Nephron progenitor cell (in vitro differentiated cells): Measurements from ENCODE around the gene ESRRB.
A peak's percentile ranks its signal among the peaks of the same experiment; 100 is the strongest.

Source experiments
- DNase-seq: peaks from one replicate; pipeline ENCODE4 v3.0.0; 2021
- H3K27ac Mint-ChIP-seq: 2 replicates; pipeline ENCODE4 v1.8.0; 2021; ENCODE audit warnings: mild to moderate bottlenecking, moderate library complexity, mixed read lengths
- H3K27me3 Mint-ChIP-seq: 2 replicates; pipeline ENCODE4 v1.8.0; 2021; ENCODE audit warnings: mild to moderate bottlenecking, low read depth, mixed read lengths; ENCODE audit not compliant: poor library complexity
- H3K36me3 Mint-ChIP-seq: 2 replicates; pipeline ENCODE4 v1.8.0; 2021; ENCODE audit warnings: low read depth, mixed read lengths
- H3K4me1 Mint-ChIP-seq: 2 replicates; pipeline ENCODE4 v1.8.0; 2021; ENCODE audit warnings: mixed read lengths
- H3K4me3 Mint-ChIP-seq: 2 replicates; pipeline ENCODE4 v1.8.0; 2021; ENCODE audit warnings: mild to moderate bottlenecking, moderate library complexity, mixed read lengths
- H3K9me3 Mint-ChIP-seq: 2 replicates; pipeline ENCODE4 v1.8.0; 2021; ENCODE audit warnings: mild to moderate bottlenecking, moderate library complexity, mixed read lengths
- CTCF ChIP-seq: fragments of 200-600 bp; sonication (generic); IDR thresholded peaks from 2 replicates; pipeline ENCODE4 v1.5.0; 2021; ENCODE audit warnings: antibody characterized with exemption

ESRRB gene

GRCh38 chr14:76490735-76491134 lies 114.8 kb downstream of the ESRRB start:
- no peaks in the 10 kb centered on the region for H3K36me3 Mint-ChIP-seq
- peaks cover 43% of the 10 kb centered on the region for H3K27me3 Mint-ChIP-seq
- H3K27ac Mint-ChIP-seq = no peak overlapping the region
- H3K9me3 Mint-ChIP-seq = no peaks in the 10 kb centered on the region
- H3K4me3 Mint-ChIP-seq = no peak overlapping the region
- DNase-seq = peak; percentile 28
- no peak for TF ChIP-seq CTCF
- H3K4me1 Mint-ChIP-seq = peaks cover 56% of the 10 kb centered on the region

- no peak for DNase-seq
- Mint-ChIP-seq H3K9me3 (no peaks in the 10 kb centered on the region), H3K36me3 (no peaks in the 10 kb centered on the region), H3K4me3 (no peak overlapping the region), H3K4me1 (peaks cover 54% of the 10 kb centered on the region), H3K27ac (no peak overlapping the region), H3K27me3 (peaks cover 47% of the 10 kb centered on the region)
- no peak for TF ChIP-seq CTCF
These were observed 115.4 kb downstream of the ESRRB start for GRCh38 chr14:76491172-76491930.

- H3K4me1 Mint-ChIP-seq = peaks cover 20% of the 10 kb centered on the region
- no peak for TF ChIP-seq CTCF
- no peaks in the 10 kb centered on the region for H3K36me3 Mint-ChIP-seq
- H3K9me3 Mint-ChIP-seq = no peaks in the 10 kb centered on the region
- H3K27ac Mint-ChIP-seq = peak overlapping the region; percentile 1
- peak overlapping the region; percentile 21 for H3K4me3 Mint-ChIP-seq
- no peak for DNase-seq
- peaks cover 42% of the 10 kb centered on the region for H3K27me3 Mint-ChIP-seq
These were observed 120.0 kb downstream of the ESRRB start for GRCh38 chr14:76495983-76496382.

- H3K27ac Mint-ChIP-seq = peak overlapping the region; percentile 1
- H3K27me3 Mint-ChIP-seq = peaks cover 41% of the 10 kb centered on the region
- no peaks in the 10 kb centered on the region for H3K9me3 Mint-ChIP-seq
- H3K4me3 Mint-ChIP-seq = no peak overlapping the region
- DNase-seq = no peak
- TF ChIP-seq CTCF = no peak
- no peaks in the 10 kb centered on the region for H3K36me3 Mint-ChIP-seq
- H3K4me1 Mint-ChIP-seq = peaks cover 14% of the 10 kb centered on the region
These were observed 120.7 kb downstream of the ESRRB start for GRCh38 chr14:76496595-76496994.

GRCh38 chr14:76497550-76498462 lies 121.9 kb downstream of the ESRRB start:
- H3K27me3 Mint-ChIP-seq = peaks cover 42% of the 10 kb centered on the region
- no peaks in the 10 kb centered on the region for H3K36me3 Mint-ChIP-seq
- no peak for TF ChIP-seq CTCF
- peaks cover 14% of the 10 kb centered on the region for H3K4me1 Mint-ChIP-seq
- no peaks in the 10 kb centered on the region for H3K9me3 Mint-ChIP-seq
- no peak overlapping the region for H3K4me3 Mint-ChIP-seq
- no peak for DNase-seq
- H3K27ac Mint-ChIP-seq = no peak overlapping the region
